ENCODE measurements around the gene PPFIA3.
"Not testable (repeated sequence)": the region's sequence is repeated elsewhere in the genome, so short reads cannot be mapped to it uniquely, and the experiment has no call there.

The PPFIA3 gene

GRCh38 chr19:49102303-49102702 lies 17.0 kb upstream of the PPFIA3 start:
- no peak for DNase-seq (ENCODE audit: low read depth)

GRCh38 chr19:49103331-49104085 lies 15.8 kb upstream of the PPFIA3 start:
- DNase-seq (ENCODE audit: low read depth) = no peak

DNA sequence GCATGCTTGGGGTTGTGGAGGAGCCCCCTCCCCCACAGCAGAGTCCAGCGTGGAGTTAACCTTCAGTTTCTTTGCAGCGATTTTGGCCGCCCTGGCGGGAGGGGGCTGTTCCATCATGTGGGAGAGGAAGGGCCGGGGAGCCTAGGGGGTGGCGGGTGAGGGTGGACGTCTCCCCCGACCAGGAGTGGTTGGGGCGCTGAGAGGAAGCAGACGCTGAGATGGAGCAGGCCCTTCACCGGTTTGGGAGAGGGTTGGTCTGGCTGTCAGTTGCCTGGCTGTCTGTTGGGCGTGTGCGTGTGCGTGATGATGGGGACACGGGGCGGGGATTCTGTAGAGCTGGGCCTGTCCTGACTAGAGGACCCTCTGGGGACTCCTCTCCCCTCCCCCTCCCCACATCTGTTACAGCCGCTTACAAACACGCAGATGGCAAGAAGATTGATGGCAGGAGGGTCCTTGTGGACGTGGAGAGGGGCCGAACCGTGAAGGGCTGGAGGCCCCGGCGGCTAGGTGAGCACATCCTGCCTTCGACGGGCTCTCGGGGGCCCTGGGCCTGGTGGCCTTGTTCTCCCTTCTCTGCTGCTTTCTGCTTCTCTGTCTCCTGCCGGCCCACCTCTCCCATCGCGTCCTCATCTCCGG lies 15.0 kb upstream of the PPFIA3 start:
- DNase-seq (ENCODE audit: low read depth) = no peak

DNA sequence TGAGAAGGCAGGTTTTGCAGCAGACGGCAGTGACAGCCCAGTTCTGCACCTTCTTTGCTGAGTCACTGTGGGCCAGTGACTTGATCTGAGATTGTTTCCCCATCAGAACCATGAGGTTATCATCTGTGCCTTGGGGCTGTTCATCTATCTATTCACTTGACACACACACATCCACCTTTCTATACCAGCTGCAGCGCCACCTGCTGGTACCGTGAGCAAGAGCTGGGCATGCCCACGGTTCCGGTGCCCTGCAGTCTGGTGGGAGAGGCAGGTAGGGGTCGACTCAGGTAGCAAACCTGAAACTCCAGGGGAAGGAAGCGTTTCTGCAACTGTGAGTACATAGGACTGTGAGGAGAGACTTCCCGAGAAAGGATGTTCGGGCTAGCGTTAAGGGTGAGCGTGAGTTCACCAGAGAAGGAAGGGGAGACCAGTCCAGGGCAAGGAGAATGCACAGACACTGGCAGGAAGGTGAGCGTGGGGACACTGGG lies 12.7 kb upstream of the PPFIA3 start:
- DNase-seq (ENCODE audit: low read depth) = peak; percentile 47

DNA sequence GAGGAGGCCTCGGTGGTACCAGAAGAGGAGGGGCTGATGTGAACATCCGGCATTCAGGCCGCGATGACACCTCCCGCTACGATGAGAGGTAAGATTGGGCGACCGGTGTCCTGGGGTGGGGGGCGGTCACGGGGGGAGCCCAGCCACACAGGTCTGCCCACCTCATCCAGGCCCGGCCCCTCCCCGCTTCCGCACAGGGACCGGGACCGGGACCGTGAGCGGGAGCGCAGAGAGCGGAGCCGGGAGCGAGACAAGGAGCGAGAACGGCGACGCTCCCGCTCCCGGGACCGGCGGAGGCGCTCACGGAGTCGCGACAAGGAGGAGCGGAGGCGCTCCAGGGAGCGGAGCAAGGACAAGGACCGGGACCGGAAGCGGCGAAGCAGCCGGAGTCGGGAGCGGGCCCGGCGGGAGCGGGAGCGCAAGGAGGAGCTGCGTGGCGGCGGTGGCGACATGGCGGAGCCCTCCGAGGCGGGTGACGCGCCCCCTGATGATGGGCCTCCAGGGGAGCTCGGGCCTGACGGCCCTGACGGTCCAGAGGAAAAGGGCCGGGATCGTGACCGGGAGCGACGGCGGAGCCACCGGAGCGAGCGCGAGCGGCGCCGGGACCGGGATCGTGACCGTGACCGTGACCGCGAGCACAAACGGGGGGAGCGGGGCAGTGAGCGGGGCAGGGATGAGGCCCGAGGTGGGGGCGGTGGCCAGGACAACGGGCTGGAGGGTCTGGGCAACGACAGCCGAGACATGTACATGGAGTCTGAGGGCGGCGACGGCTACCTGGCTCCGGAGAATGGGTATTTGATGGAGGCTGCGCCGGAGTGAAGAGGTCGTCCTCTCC lies 11.5 kb upstream of the PPFIA3 start:
- no peak for DNase-seq (ENCODE audit: low read depth)

DNA sequence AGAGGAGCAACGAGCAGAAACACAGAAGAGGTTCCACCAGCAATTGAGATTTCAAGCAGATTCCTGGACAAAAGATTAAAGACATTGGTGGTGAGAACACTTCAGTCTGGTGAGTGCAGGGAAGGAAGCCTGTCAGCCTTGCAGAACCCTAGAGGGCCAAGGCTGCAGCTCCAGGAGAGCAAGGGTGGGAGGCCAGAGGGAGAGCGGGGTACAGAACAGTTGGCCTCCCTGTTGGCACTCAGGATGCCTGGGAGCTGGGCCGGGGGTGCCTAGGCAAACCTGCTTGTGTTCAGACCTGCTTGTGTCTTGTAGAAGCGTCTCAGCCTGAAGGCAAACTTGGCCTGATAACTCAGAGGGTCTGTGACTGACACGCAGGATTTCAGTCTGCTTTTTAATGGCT lies 10.3 kb upstream of the PPFIA3 start:
- DNase-seq (ENCODE audit: low read depth) = no peak

GRCh38 chr19:49109569-49110233 lies 9.6 kb upstream of the PPFIA3 start:
- no peak for DNase-seq (ENCODE audit: low read depth)

GRCh38 chr19:49110567-49110966 lies 8.8 kb upstream of the PPFIA3 start:
- DNase-seq (ENCODE audit: low read depth) = no peak

DNA sequence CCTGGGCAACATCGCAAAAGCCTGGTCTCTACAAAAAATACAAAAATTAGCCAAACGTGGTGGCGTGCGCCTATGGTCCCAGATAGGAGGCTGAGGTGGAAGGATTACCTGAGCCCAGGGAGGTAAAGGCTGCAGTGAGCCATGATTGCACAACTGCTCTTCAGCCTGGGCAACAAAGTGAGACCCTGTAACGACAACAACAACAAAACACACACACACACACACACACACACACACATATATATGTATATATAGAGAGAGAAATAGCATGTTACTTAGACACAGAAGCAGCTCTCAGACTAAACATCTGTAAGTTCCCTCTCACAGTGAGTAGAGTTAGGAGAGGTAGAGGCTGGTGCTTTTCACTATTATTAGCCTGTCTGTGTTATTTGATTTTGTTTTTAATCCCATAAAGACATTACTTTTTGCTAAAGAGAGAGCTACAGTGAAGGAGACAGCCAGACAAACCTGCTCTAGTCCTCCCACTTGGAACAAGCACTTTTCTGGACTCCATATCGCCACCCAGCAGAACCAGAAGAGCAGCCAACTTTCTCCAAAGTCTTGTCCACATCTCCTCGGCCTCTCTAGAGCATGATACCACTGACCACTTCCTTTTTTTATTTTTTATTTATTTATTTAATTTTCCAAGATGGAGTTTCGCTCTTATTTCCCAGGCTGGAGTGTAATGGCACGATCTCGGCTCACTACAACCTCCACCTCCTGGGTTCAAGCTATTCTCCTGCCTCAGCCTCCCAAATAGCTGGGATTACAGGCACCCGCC lies 7.9 kb upstream of the PPFIA3 start:
- DNase-seq (ENCODE audit: low read depth) = no peak

- peak; percentile 68 for DNase-seq (ENCODE audit: low read depth)
These were observed 5.3 kb upstream of the PPFIA3 start, which contains the start of gene LIN7B for GRCh38 chr19:49113762-49114629. LIN7B (plus strand) TSS chr19:49114370; CDS start chr19:49114405, 35 bp downstream.

DNA sequence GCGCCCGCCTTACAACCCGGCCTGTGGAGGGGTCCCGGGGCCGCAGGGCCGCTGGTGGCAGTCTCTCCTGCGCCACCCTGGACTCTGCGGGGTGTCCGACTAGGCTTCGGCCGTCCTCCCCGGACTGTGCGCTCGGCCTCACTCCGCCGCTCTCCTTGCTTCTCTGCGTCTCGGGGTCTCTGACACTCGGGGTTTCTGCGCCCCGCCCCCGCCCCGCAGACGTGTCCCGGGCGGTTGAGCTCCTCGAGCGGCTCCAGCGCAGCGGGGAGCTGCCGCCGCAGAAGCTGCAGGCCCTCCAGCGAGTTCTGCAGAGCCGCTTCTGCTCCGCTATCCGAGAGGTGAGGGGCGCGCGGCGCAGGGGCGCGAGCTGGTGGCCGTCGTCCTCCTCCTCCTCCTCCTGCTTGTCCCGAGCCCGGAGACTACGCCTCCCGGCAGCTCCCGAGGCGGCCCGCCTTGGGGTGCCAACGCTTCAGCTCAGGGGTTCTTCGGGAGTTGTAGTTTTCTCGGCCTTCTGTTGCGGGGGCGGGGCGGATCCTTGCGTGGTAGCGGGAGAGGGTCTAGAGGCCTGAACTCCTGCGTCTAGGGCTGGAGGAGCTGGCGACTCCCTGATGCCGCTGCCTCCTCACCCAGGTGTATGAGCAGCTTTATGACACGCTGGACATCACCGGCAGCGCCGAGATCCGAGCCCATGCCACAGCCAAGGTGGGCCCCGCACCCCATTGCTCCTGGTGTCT lies 4.5 kb upstream of the PPFIA3 start:
- peak; percentile 24 for DNase-seq (ENCODE audit: low read depth)

- no peak for DNase-seq (ENCODE audit: low read depth)
These were observed 2.8 kb upstream of the PPFIA3 start for GRCh38 chr19:49116544-49116943.

DNA sequence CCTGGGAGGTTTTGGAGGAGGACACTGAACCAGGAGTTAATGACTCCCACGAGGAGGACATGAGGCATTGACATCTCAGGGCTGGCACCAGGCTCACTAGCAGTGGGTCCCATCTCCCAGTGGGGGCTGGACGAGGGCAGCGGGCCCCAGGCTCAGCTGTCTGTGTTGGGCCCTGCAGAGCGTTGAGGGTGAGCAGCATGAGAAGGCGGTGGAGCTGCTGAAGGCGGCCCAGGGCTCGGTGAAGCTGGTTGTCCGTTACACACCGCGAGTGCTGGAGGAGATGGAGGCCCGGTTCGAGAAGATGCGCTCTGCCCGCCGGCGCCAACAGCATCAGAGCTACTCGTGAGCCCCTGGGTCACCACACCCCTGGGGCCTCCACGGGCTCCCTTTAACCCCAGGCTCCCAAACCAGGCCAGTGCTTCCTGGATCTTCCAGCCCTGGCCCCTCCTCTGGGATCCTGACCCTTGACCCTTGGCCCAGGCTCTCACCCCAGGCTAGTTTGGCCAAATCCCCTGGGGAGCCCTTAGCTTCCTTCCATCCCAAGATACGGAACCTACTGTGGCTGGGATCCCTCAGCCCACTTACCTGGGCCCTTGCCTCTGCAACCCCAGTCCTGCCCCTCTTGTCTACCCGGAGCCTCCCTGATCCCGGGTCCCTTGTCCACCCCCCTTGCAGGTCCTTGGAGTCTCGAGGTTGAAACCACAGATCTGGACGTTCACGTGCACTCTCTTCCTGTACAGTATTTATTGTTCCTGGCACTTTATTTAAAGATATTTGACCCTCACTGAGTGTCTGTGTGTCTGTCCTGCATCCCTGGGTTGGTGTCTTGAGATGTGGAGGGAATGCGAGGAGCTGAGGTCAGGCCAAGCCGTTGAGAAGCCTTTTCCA lies 1.4 kb upstream of the PPFIA3 start:
- no peak for DNase-seq (ENCODE audit: low read depth)

DNA sequence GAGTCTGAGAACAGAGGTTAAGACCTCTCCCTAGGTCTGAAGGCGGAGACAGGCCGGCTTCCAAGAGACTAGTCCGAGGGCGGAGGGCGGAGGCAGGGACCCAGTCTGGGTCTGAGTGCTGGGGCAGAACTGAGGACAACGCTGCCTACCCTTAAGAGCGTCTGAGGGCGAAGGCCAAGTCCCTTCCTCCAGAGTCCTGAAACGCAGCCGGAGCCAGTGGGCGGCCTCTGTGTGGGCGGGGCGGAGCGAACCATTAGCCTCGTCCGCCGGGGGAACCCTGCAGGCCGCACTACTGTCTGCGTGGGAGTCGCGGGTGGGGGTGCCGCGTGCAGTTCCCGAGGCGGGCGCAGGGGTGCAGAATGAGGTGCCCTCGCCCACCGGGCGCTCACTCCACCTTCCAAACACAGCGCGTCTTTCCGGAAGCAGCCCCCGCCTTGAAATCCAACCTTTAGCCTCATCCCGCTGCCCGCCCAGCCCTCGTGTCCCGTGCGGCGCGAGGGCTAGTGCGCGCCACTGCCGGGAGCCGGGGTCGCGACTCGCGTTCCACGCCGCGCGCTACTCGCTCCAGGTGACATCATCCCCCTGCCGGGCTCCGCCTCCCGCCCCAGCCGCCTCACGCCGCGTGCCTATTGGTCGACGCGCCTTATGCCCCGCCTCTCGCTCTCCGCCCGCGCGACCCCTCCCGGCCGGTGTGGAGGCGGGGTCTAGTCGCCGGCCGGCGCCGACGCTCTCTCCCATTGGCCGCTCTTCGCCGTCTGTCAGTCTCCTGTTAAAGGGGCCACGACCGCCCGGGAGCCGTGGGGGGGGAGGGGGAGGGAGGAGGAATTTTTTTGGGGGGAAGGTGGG lies 556 bp upstream of the PPFIA3 start, which contains the start of gene C19orf73:
TSS of gene C19orf73 (minus strand) at position 579 of the 846 bp plus-strand sequence. CDS start at position 458, 121 bp downstream.
- DNase-seq (ENCODE audit: low read depth) = peak; percentile 93

GRCh38 chr19:49120325-49120683 lies 960 bp downstream of the PPFIA3 start:
- no peak for DNase-seq (ENCODE audit: low read depth)

DNA sequence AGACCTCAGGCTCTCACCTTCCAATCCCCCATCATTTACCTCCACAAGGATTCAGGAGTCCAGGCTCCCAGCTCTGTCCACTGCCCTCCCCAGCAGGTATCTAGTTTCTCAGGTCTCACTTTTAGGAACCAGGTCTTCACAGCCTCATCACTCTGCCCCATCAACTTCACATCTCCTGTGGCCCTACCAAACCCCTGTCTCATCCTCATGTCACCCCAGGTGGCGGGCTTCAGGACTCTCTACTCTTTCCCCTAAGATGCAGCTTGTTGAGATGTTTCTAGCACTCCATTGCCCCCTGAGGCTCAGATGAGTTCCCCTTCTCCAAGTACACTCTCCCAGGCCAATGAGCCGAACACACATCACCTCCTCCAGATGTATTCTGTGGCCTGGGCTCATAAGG lies 1.5 kb downstream of the PPFIA3 start:
- no peak for DNase-seq (ENCODE audit: low read depth)

GRCh38 chr19:49121841-49122240 lies 2.5 kb downstream of the PPFIA3 start:
- not testable (repeated sequence) for DNase-seq (ENCODE audit: low read depth)
